Measurements from ENCODE around the gene RALGAPA1.
A peak's percentile ranks its signal among the peaks of the same experiment; 100 is the strongest.

The RALGAPA1 gene

DNA sequence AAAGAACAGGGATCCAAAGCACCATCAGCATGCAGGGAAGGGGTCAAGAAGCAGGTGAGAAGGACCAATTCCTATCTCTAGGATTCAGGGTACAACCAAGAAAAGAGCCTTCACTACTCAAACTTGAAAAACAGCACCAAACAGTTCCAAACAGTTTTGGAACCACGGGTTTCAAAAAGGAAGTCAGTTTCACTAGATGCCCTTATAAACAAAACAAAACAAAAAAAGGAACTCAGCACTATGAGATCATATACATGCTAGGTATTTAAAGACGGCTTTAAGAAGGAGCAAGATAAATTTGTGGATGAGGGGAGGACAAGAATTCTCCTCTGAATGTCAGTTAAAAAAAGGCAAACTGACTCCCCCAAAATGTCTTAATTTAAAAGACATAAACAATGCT is 269.1 kb downstream of the RALGAPA1 start:
- Histone ChIP-seq H3K4me3 (replicated peaks; ENCODE audit: low read depth, low read length) (no peak overlapping the region), H3K36me3 (ENCODE audit: control insufficient read depth, insufficient read depth, low read length) (no peaks in the 10 kb centered on the region), H3K27me3 (replicated peaks; ENCODE audit: control insufficient read depth, insufficient read depth, low read length) (no peaks in the 10 kb centered on the region)
- no peak for DNase-seq (ENCODE audit: extremely low read depth, insufficient read length)
- TF ChIP-seq, protein P1, sequence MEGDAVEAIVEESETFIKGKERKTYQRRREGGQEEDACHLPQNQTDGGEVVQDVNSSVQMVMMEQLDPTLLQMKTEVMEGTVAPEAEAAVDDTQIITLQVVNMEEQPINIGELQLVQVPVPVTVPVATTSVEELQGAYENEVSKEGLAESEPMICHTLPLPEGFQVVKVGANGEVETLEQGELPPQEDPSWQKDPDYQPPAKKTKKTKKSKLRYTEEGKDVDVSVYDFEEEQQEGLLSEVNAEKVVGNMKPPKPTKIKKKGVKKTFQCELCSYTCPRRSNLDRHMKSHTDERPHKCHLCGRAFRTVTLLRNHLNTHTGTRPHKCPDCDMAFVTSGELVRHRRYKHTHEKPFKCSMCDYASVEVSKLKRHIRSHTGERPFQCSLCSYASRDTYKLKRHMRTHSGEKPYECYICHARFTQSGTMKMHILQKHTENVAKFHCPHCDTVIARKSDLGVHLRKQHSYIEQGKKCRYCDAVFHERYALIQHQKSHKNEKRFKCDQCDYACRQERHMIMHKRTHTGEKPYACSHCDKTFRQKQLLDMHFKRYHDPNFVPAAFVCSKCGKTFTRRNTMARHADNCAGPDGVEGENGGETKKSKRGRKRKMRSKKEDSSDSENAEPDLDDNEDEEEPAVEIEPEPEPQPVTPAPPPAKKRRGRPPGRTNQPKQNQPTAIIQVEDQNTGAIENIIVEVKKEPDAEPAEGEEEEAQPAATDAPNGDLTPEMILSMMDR (IDR thresholded peaks at IDR 0.05; ENCODE audit: insufficient read depth, low read length, poor library complexity, severe bottlenecking): no peak

DNA sequence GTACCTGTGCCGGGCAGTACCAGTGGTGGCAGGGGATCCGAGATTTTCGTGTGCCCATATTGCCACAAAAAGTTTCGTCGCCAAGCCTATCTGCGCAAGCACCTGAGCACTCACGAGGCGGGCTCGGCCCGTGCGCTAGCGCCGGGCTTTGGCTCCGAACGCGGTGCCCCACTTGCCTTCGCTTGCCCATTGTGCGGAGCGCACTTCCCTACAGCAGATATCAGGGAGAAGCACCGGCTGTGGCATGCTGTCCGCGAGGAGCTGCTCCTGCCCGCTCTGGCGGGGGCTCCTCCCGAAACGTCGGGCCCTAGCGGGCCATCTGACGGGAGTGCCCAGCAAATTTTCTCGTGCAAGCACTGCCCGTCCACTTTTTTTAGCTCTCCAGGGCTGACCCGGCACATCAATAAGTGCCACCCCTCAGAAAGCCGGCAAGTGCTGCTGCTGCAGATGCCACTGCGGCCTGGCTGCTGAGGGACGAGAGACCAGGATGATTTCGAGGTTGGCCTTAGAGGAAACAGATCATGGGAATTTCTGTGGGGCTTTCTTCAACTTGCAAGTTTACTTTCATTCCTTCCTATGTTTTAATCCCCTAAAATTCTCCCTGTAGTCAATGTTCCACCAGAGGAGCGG is 273.5 kb downstream of the RALGAPA1 start:
- H3K36me3 ChIP-seq (ENCODE audit: control insufficient read depth, insufficient read depth, low read length): no peaks in the 10 kb centered on the region
- no peaks in the 10 kb centered on the region for H3K27me3 ChIP-seq (replicated peaks; ENCODE audit: control insufficient read depth, insufficient read depth, low read length)
- DNase-seq (ENCODE audit: extremely low read depth, insufficient read length): no peak
- TF ChIP-seq, protein P1 (IDR thresholded peaks at IDR 0.05; ENCODE audit: insufficient read depth, low read length, poor library complexity, severe bottlenecking): no peak
- H3K4me3 ChIP-seq (replicated peaks; ENCODE audit: low read depth, low read length): no peak overlapping the region

DNA sequence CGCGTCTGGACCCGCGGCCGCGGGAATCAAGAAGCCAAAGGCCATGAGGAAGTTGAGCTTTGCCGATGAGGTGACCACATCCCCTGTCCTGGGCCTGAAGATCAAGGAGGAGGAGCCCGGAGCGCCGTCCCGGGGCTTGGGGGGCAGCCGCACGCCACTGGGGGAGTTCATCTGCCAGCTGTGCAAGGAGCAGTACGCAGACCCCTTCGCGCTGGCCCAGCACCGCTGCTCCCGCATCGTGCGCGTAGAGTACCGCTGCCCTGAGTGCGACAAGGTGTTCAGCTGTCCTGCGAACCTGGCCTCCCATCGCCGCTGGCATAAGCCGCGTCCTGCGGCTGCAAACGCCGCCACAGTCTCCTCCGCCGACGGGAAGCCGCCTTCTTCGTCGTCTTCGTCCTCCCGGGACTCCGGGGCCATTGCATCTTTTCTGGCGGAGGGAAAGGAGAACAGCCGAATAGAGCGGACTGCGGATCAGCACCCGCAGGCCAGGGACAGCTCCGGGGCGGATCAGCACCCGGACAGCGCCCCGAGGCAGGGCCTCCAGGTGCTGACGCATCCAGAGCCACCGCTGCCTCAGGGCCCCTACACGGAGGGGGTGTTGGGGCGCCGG is 274.1 kb downstream of the RALGAPA1 start:
- Histone ChIP-seq H3K4me3 (replicated peaks; ENCODE audit: low read depth, low read length) (peak overlapping the region; percentile 76), H3K27me3 (replicated peaks; ENCODE audit: control insufficient read depth, insufficient read depth, low read length) (no peaks in the 10 kb centered on the region; the same call in 1 of the 2 replicates), H3K36me3 (ENCODE audit: control insufficient read depth, insufficient read depth, low read length) (no peaks in the 10 kb centered on the region)
- TF ChIP-seq, protein P1 (IDR thresholded peaks at IDR 0.05; ENCODE audit: insufficient read depth, low read length, poor library complexity, severe bottlenecking): no peak
- peak; percentile 74 for DNase-seq (ENCODE audit: extremely low read depth, insufficient read length)

DNA sequence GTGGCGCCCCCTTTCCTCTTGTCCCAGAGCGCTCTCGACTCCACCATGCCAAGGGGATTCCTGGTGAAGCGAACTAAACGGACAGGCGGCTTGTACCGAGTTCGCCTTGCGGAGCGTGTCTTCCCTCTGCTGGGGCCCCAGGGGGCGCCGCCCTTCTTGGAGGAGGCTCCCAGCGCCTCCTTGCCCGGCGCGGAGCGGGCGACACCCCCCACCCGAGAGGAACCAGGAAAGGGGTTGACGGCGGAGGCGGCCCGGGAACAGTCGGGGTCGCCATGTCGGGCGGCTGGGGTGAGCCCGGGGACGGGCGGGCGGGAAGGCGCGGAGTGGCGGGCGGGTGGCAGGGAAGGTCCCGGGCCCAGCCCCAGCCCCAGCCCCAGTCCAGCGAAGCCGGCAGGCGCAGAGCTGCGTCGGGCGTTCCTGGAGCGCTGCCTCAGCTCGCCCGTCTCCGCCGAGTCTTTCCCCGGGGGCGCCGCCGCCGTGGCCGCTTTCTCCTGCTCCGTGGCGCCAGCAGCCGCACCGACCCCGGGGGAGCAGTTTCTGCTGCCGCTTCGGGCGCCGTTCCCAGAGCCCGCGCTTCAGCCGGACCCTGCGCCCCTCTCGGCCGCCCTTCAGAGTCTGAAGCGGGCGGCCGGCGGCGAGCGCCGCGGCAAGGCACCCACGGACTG is 274.8 kb downstream of the RALGAPA1 start:
- no peaks in the 10 kb centered on the region for H3K36me3 ChIP-seq (ENCODE audit: control insufficient read depth, insufficient read depth, low read length)
- no peaks in the 10 kb centered on the region; the same call in 1 of the 2 replicates for H3K27me3 ChIP-seq (replicated peaks; ENCODE audit: control insufficient read depth, insufficient read depth, low read length)
- DNase-seq (ENCODE audit: extremely low read depth, insufficient read length): no peak
- TF ChIP-seq, protein P1 (IDR thresholded peaks at IDR 0.05; ENCODE audit: insufficient read depth, low read length, poor library complexity, severe bottlenecking): peak; percentile 31
- peak overlapping the region; percentile 76 for H3K4me3 ChIP-seq (replicated peaks; ENCODE audit: low read depth, low read length)

DNA sequence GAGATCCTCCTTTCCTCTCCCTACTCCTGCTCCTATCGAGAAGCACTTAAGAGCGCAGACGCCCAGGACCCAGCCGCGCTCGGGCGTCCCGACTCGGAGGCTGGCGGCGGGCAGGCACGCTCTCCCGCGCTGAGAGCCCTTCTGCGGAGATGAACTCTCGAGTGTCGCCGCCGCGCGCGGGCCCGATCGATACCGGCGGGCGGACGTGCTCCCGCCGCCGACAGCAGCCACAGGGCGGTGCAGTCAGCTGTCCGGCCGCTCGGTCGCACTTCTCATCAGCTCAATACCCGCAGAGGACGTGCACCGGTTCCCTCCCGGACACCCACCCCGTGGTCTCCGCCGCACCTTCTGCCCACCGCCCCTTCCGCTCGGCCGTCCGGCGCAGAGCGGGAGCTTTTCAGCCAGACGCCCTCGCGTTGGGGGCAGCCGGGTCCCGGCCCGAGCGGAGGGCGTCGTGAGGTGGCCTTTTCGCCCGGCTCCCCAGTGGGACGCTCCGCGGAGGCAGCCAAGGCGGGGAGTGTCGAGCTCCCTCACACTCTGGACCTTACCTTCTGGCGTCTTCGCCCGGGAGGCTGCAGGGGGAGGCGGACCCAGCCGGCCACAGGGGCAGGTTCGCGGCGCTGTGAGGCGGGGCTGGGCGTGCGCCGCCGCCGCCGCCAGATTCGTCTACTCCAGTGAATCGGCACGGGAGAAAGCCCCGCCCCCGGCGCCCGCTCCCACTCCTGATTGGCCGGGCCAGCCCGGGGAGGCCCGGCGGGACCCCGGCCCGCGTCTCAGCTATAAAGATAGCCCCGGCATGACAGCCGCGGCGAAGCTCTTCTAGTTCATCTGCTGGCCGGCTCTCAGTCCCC is 275.5 kb downstream of the RALGAPA1 start, which contains the start of gene INSM2:
Gene INSM2 (plus strand): TSS at position 808 of the 851 bp plus-strand sequence. CDS start 89 bp downstream, outside the sequence.
- Histone ChIP-seq H3K36me3 (ENCODE audit: control insufficient read depth, insufficient read depth, low read length) (no peaks in the 10 kb centered on the region), H3K4me3 (replicated peaks; ENCODE audit: low read depth, low read length) (peak within 1 kb of the TSS; percentile 76), H3K27me3 (replicated peaks; ENCODE audit: control insufficient read depth, insufficient read depth, low read length) (no peaks in the 10 kb centered on the region; the same call in 1 of the 2 replicates)
- DNase-seq (ENCODE audit: extremely low read depth, insufficient read length): peak; percentile 79
- TF ChIP-seq, protein P1 (IDR thresholded peaks at IDR 0.05; ENCODE audit: insufficient read depth, low read length, poor library complexity, severe bottlenecking): no peak

Data from GM06990 (cell line).